GM10847 (cell line): ENCODE data around the gene GARIN5B.

Experiments
- POLR2A ChIP-seq: IDR thresholded peaks from 2 replicates; pipeline ENCODE4 v1.6.1; 2011; ENCODE audit not compliant: insufficient read length; ENCODE audit errors: extremely low read depth

GARIN5B gene

DNA sequence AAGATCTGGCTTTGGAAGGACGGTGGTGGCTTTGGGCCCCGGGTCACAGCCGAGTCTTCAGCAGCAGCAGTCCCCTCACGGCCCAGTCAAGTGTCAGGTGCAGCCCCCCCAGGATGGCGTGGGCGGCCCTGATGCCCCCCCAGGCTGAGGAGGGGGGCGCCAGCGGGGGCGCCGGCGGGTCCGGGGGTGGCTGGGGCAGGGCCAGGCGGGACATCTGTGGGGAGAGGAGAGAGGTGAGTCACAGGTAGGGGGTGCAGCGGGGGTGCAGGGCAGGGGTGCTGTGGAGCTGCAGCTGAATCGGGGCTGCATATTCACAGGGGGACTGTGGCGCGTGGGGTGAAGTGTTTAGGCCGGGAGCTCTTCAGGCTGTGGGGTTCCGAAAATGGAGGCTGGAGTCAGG, 2.9 kb upstream of the GARIN5B start:
- TF ChIP-seq POLR2A: no peak

DNA sequence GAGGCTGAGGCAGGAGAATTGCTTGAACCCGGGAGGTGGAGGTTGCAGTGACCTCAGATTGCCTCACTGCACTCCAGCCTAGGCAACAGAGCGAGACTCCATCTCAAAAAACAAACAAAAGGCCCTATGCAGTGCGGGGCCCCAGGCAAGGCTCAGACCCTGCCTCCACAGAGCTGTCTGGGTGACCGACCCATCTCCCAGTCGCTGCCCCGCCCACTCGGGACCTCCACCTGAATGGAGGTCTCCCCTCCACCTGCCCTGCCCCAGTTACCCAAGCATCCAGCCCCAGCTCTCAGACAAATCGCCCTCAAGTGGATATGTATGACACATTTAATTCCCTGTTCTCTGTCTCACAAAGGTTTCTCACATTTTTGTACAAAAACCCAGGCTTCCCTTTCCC, 2.2 kb upstream of the GARIN5B start:
- no peak for TF ChIP-seq POLR2A

GRCh38 chr19:55362174-55362989, 678 bp downstream of the GARIN5B start:
- TF ChIP-seq POLR2A: no peak

GRCh38 chr19:55360902-55361301, 2.2 kb downstream of the GARIN5B start:
- TF ChIP-seq POLR2A: no peak

GRCh38 chr19:55358943-55359908, 3.8 kb downstream of the GARIN5B start:
- TF ChIP-seq POLR2A: no peak

- TF ChIP-seq POLR2A: no peak
Observed at GRCh38 chr19:55358493-55358892, 4.6 kb downstream of the GARIN5B start.

GRCh38 chr19:55355213-55355821, 7.7 kb downstream of the GARIN5B start:
- no peak for TF ChIP-seq POLR2A

DNA sequence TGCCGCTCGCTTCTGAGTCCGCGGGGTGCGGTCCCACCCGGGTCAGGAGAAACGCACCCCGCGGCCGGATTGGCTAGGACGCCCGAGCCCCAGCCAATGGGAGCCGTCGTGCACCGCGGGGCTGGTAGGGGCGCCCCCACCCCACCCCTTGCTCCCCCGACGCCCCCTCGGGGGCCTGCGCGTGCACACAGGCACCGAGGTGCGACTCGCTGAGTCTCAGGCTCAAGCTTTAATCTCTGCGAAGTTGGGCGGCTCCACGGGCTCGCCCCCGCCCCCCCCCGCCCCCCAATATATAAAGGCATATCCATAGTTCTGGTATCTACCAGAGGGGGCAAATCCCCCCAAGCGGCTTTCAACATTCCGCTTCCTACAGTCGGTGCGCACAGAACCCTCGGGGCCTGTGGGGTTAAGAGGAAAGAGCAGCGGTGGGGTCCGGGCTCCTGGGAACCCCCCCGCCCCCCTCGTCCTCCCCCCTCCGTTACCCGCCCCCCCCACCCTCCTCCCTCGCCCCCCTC, 8.3 kb downstream of the GARIN5B start, which contains the start of gene COX6B2:
Gene COX6B2, minus strand, starts transcription at position 22 of the 515 bp plus-strand sequence. CDS start 198 bp downstream, outside the sequence.
- TF ChIP-seq POLR2A: no peak

DNA sequence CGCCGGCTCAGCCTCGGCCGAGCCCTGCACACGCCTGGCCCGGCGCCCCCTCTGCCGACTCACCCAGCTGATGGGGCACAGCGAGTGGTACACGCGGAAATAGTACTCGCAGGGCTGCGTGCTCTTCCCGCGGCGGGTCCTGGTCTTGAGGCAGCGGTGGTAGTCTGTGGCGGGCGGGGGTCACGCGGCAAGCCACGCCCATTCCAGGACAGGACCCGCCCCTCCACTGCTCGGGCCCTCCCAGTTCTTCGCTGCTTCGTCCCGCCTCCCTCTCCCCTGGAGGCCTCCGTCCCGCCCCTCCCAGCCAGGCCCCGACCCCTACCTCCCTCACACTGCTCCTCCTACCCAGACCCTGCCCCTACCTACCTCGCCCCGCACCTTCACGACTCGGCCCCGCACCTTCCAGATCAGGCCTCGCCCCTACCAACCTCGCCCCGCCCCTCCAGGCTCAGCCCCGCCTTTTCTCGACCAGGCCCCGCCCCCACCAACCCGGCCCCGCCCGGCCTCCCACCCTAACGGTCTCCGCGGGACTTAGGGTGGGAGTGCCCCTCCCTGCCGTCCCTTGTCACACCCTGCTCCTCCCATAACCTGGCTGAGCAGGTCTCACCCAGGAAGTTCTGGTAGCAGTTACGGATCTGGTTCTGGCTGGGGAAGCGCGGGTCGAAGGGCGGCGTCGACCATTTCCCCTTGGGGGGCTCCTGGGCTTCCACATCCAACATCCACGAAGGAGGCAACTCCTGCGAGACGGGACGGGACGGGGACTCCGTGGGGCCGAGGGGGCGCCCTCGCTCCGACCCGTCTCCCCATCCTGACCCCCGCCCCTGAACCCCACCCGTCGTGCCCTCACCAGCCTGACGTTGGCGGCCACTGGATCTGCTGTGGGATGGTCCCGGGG, 9.0 kb downstream of the GARIN5B start:
- TF ChIP-seq POLR2A: no peak

DNA sequence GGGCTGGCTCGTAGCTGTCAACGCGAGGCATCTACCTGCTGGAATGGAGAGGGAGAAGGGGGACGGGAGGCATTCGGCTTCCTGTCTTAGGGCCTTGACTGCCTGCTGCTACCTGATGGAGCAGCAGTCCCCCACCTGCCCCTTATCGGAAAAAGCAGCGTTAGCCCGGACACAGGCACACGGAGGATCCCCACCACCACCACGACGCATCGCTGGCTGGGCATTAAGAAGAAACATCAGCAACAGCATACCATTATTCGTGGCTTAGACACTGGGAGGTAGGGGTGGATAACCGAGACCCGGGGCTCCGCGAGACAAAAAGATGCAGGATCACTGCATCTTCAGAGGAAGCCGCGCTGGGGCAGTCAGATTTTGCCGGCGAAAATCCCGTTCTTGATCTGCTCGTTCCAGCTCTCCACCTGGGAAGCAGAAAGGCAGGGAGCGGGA, 9.7 kb downstream of the GARIN5B start:
- no peak for TF ChIP-seq POLR2A

- TF ChIP-seq POLR2A: no peak
Observed at GRCh38 chr19:55352549-55353145, 10.4 kb downstream of the GARIN5B start.

GRCh38 chr19:55352040-55352439, 11.0 kb downstream of the GARIN5B start:
- no peak for TF ChIP-seq POLR2A

GRCh38 chr19:55350620-55351315, 12.3 kb downstream of the GARIN5B start:
- TF ChIP-seq POLR2A: no peak
